Neutrophil (primary cell): ENCODE measurements around the gene PHEX.

ENCODE experiments used
- H3K27ac ChIP-seq: fragments of 200-600 bp; sonication (generic); 2 replicates; pipeline ENCODE4 v1.5.1; 2016; ENCODE audit warnings: mild to moderate bottlenecking, moderate library complexity
- H3K27me3 ChIP-seq: fragments of 200-600 bp; sonication (generic); 2 replicates; pipeline ENCODE4 v1.6.0; 2016; ENCODE audit warnings: mild to moderate bottlenecking
- H3K36me3 ChIP-seq: fragments of 200-600 bp; sonication (generic); 2 replicates; pipeline ENCODE4 v1.5.1; 2017
- H3K4me1 ChIP-seq, 2 experiments: fragments of 200-600 bp in 1 of 2; sonication (generic) in 1 of 2; 1 replicate in 1 of 2; 2 replicates in 1 of 2; pipeline versions ENCODE4 v1.5.1 to v1.6.1; 2013 to 2016; ENCODE audit warnings: low read depth in 1 of 2, low read length in 1 of 2, mild to moderate bottlenecking in 1 of 2, moderate library complexity in 1 of 2; ENCODE audit not compliant: control insufficient read depth in 1 of 2, insufficient read depth in 1 of 2
- H3K4me3 ChIP-seq, 2 experiments: fragments of 200-600 bp in 1 of 2; sonication (generic) in 1 of 2; 1 replicate in 1 of 2; 2 replicates in 1 of 2; pipeline ENCODE4 v1.5.1; 2013 to 2016; ENCODE audit warnings: low read depth in 1 of 2, low read length in 1 of 2, mild to moderate bottlenecking in 1 of 2, moderate library complexity in 1 of 2
- H3K9me3 ChIP-seq: fragments of 200-600 bp; sonication (generic); 2 replicates; pipeline ENCODE4 v1.5.1; 2016
- CTCF ChIP-seq: fragments of 200-600 bp; sonication (generic); IDR thresholded peaks from 2 replicates; pipeline ENCODE4 v1.5.1; 2016; ENCODE audit warnings: antibody characterized with exemption

PHEX gene

DNA sequence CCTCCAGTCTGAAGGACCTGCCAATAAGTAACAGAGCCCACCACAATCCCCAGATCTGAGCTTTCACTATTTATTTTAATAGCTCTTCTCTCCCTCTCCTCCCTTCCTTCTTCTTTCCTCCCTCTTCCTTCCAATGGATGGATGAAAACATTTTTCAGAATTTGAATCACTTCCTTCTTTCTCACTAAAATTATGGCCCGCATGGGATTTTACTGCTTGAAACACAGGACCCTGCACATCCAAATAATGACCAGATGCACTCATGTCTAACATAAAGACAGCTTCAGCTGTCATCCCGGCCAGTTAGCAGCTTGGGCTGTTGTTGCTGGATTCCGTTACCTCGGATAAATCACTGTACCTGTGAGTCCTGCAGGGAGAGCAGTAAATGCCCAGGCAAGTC, 5.4 kb upstream of the PHEX start:
- no peak for TF ChIP-seq CTCF
- Histone ChIP-seq H3K27me3 (no peaks in the 10 kb centered on the region), H3K36me3 (no peaks in the 10 kb centered on the region), H3K9me3 (no peaks in the 10 kb centered on the region), H3K4me1 (peaks cover 0 to 1% of the 10 kb centered on the region in 2 experiments), H3K4me3 (no peak overlapping the region), H3K27ac (no peak overlapping the region)

GRCh38 chrX:22032506-22032905, 381 bp downstream of the PHEX start:
- peaks cover 0 to 6% of the 10 kb centered on the region in 2 experiments for H3K4me1 ChIP-seq
- H3K36me3 ChIP-seq = no peaks in the 10 kb centered on the region
- no peak overlapping the region for H3K4me3 ChIP-seq
- no peaks in the 10 kb centered on the region for H3K9me3 ChIP-seq
- TF ChIP-seq CTCF = no peak
- H3K27me3 ChIP-seq = no peaks in the 10 kb centered on the region
- no peak overlapping the region for H3K27ac ChIP-seq

GRCh38 chrX:22033818-22034217, 1.7 kb downstream of the PHEX start:
- Histone ChIP-seq H3K4me1 (peaks cover 0 to 6% of the 10 kb centered on the region in 2 experiments), H3K27me3 (no peaks in the 10 kb centered on the region), H3K27ac (no peak overlapping the region), H3K9me3 (no peaks in the 10 kb centered on the region), H3K36me3 (no peaks in the 10 kb centered on the region), H3K4me3 (no peak overlapping the region)
- no peak for TF ChIP-seq CTCF

- Histone ChIP-seq H3K9me3 (no peaks in the 10 kb centered on the region), H3K36me3 (no peaks in the 10 kb centered on the region), H3K4me3 (no peak overlapping the region), H3K27ac (no peak overlapping the region), H3K4me1 (peaks cover 2 to 15% of the 10 kb centered on the region in 2 experiments), H3K27me3 (no peaks in the 10 kb centered on the region)
- no peak for TF ChIP-seq CTCF
Measured at GRCh38 chrX:22035236-22035635, 3.1 kb downstream of the PHEX start.

- Histone ChIP-seq H3K27me3 (no peaks in the 10 kb centered on the region), H3K9me3 (no peaks in the 10 kb centered on the region), H3K4me3 (no peak overlapping the region), H3K4me1 (peaks cover 2 to 11% of the 10 kb centered on the region in 2 experiments), H3K27ac (no peak overlapping the region), H3K36me3 (no peaks in the 10 kb centered on the region)
- TF ChIP-seq CTCF = no peak
Measured at GRCh38 chrX:22037225-22037624, 5.1 kb downstream of the PHEX start.

DNA sequence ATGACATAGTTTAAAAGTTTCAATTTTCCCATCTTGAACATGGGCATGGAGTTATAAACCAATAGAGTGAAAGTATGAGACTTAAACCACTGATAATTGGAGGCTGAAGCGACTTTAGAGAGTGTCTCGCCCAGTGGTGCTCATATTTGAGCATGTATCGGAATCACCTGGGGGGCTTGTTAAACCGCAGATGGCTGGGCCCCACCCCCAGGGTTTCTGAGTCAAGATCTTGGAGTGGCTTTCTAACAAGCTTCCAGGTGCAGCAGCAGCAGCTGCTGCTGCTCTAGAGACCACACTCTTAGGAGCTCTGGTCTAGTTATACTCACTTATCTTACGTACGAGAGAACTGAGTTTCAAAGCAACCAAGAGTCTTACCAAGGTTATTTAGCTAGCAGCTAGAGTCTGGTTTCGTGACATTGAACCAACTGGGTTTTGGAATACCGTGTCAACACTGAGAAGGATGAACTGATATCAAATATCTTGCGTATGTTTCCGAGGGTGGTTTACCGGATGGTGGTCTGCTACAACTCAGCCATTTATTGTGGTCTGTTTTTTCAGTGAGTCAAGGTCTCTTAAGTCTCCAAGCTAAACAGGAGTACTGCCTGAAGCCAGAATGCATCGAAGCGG, 5.9 kb downstream of the PHEX start:
- TF ChIP-seq CTCF = no peak
- H3K27me3 ChIP-seq = no peaks in the 10 kb centered on the region
- H3K27ac ChIP-seq = no peak overlapping the region
- no peaks in the 10 kb centered on the region for H3K9me3 ChIP-seq
- peaks cover 2 to 9% of the 10 kb centered on the region in 2 experiments for H3K4me1 ChIP-seq
- no peak overlapping the region for H3K4me3 ChIP-seq
- no peaks in the 10 kb centered on the region for H3K36me3 ChIP-seq
